ENCODE results near the gene OR2L2.

The OR2L2 gene

GRCh38 chr1:248029770-248030169 is at the start of gene OR2L2:
Gene OR2L2, plus strand, starts transcription at chr1:248030070. Its CDS starts 8,198 bp downstream, at chr1:248038268.
- no peak within 1 kb of the TSS for H3K4me3 ChIP-seq (ENCODE audit: low read depth, low read length)
- no peak for TF ChIP-seq CTCF (IDR thresholded peaks at IDR 0.05; ENCODE audit: insufficient read depth, low read depth, low read length, missing control alignments)
- no peak for DNase-seq (ENCODE audit: low read depth)

GRCh38 chr1:247992986-247993385 is 36.9 kb upstream of the OR2L2 start:
- no peak for DNase-seq (ENCODE audit: low read depth)
- H3K4me3 ChIP-seq (ENCODE audit: low read depth, low read length), result no peak overlapping the region
- TF ChIP-seq CTCF (IDR thresholded peaks at IDR 0.05; ENCODE audit: insufficient read depth, low read depth, low read length, missing control alignments), result no peak

GRCh38 chr1:247998811-247999210 is 31.1 kb upstream of the OR2L2 start:
- H3K4me3 ChIP-seq (ENCODE audit: low read depth, low read length), result no peak overlapping the region
- DNase-seq (ENCODE audit: low read depth), result no peak
- TF ChIP-seq CTCF (IDR thresholded peaks at IDR 0.05; ENCODE audit: insufficient read depth, low read depth, low read length, missing control alignments), result no peak

- no peak for TF ChIP-seq CTCF (IDR thresholded peaks at IDR 0.05; ENCODE audit: insufficient read depth, low read depth, low read length, missing control alignments)
- no peak overlapping the region for H3K4me3 ChIP-seq (ENCODE audit: low read depth, low read length)
- no peak for DNase-seq (ENCODE audit: low read depth)
These were observed 29.7 kb upstream of the OR2L2 start for GRCh38 chr1:248000169-248000568.

GRCh38 chr1:248007778-248008177 is 22.1 kb upstream of the OR2L2 start:
- TF ChIP-seq CTCF (IDR thresholded peaks at IDR 0.05; ENCODE audit: insufficient read depth, low read depth, low read length, missing control alignments), result no peak
- no peak for DNase-seq (ENCODE audit: low read depth)

GRCh38 chr1:248009681-248010080 is 20.2 kb upstream of the OR2L2 start:
- TF ChIP-seq CTCF (IDR thresholded peaks at IDR 0.05; ENCODE audit: insufficient read depth, low read depth, low read length, missing control alignments), result no peak
- no peak overlapping the region for H3K4me3 ChIP-seq (ENCODE audit: low read depth, low read length)
- no peak for DNase-seq (ENCODE audit: low read depth)

More at GRCh38 chr1:248007778-248008177, 22.1 kb upstream of the OR2L2 start:
- no peak overlapping the region for H3K4me3 ChIP-seq (ENCODE audit: low read depth, low read length)

- H3K4me3 ChIP-seq (ENCODE audit: low read depth, low read length), result no peak within 1 kb of the TSS
- no peak for TF ChIP-seq CTCF (IDR thresholded peaks at IDR 0.05; ENCODE audit: insufficient read depth, low read depth, low read length, missing control alignments)
- DNase-seq (ENCODE audit: low read depth), result no peak
These were observed 16.6 kb upstream of the OR2L2 start, which contains the start of gene OR2L5 for GRCh38 chr1:248013229-248013710. Gene OR2L5, plus strand, starts transcription at chr1:248013660. Its CDS starts 8,288 bp downstream, at chr1:248021948.

Data from GM12865 (cell line).